Mucosa of gallbladder (tissue), 1 donor: ENCODE results near the gene CACNA1B. TPM values are rescaled to one million over a fixed set of nuclear protein-coding genes. Genes with fewer than 3 reads are reported as not detected.
"Not testable (repeated sequence)": the region's sequence is repeated elsewhere in the genome, so short reads cannot be mapped to it uniquely, and the experiment has no call there.

Experiments used
- DNase-seq: peaks from one replicate; pipeline ENCODE4 v3.0.0-alpha.2; 2020; ENCODE audit warnings: low spot score
- total RNA-seq: library from RNA; stranded (reverse); gene quantifications from one replicate; pipeline ENCODE4 v1.2.1, GENCODE V29; 2021
- donor health status: DM: no; HTN: no; CAD: no.

The CACNA1B gene
- total RNA-seq, 1 donor from 2014 or later, result 0.43 TPM

DNA sequence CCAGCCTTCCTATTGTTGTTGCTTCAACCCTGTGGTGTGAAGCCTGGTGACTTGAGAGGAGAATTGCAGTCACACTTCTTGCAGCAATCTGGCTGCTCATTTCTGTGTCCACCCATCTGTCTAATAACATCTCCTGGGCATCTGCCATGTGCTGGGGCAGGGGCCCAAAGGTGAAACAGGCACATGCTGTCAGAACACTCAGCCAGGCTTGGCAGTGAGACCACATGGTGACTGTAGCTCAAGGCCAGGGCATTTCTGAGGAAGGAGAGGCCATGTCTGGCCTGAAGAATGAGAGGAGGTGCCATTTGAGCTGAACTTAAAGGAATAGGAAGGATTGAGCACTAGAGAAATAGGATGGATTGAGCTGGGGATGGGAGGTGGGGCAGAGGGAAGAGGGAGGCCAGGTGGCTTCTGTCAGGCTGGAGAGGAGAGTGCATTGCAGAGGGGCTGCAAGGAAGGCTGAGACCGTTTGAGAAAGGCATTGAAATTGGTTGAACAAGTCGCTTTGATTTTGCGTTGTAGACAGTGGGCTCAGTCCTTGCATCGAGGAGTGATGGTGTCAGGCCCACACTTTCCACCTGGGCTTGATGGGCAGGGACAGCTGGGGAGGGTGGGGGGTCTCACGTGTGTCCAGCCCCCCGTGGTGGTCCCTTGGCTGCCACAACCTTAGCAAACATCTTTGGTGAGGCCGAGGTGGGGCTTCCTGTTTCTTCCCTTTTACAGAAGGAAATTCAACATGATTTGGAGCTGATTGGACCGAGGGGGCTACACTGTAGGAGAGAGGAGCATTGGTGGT lies 222.4 kb downstream of the CACNA1B start:
- no peak for DNase-seq

DNA sequence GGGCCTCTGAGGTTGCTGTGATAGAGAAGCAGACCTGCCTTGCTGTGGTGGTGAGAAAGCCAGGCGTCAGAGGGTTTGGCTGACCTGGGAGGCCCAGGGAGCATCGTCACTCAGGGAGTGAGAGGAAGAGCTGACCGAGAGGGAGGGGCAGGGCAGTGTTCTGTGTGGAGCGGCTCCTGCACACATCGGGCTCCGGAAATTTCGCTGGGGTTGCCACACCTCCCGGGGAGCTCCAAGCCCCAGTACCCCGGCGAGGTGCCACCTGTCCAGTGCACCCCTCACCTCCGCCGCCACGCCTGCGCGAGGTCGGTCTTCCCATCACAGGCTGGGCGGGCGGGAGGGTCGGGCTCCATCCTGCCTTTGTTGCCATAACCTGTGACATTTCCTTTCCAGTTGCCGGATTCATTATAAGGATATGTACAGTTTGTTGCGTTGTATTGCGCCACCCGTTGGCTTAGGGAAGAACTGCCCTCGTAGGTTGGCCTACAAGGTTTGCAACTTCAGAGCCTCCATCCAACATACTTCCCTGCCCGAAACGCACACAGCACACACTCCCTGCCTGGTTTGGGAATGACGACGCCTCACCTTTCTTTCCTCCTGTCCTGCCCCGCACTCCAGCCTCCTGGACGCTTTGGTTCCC lies 223.2 kb downstream of the CACNA1B start:
- DNase-seq, result no peak

DNA sequence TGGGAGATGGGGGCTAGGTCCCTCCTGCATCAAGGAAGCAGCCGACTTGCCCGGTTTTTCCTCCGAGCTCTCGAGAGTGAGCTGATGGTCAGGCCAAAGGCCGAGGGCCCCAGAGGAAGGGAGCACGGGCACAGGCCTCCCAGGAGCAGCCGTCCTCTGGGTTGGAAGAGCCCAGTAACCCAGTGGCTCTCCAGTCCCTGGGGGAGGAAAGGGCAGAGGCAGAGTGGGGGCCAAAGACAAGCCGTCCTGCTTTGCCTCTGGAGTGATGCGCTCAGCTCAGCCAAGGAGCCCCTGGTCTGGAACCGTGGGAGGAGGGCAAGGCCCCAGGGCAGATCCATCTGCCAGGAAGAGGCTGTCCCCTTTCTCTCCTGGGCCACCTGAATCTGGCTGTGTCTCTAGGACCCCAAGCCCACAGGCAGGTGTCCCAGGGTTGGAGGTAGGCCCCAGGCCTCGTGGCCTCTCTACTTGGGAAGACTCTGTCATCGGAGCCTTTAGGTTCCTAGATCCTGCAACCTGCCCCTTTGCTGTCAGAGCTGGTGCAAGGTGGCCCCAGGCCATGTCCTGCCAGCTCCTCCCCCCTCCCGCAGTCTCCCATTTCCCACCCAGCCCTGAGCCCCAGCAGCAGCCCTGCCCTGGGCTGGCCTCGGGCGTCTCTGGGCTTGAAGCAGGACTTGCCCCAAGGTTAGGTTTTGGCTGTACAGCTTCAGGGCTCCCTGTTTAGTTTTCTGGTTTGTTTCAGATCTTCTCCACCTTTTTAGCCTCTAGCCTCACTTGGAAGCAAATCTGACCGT lies 224.1 kb downstream of the CACNA1B start:
- DNase-seq, result no peak

DNA sequence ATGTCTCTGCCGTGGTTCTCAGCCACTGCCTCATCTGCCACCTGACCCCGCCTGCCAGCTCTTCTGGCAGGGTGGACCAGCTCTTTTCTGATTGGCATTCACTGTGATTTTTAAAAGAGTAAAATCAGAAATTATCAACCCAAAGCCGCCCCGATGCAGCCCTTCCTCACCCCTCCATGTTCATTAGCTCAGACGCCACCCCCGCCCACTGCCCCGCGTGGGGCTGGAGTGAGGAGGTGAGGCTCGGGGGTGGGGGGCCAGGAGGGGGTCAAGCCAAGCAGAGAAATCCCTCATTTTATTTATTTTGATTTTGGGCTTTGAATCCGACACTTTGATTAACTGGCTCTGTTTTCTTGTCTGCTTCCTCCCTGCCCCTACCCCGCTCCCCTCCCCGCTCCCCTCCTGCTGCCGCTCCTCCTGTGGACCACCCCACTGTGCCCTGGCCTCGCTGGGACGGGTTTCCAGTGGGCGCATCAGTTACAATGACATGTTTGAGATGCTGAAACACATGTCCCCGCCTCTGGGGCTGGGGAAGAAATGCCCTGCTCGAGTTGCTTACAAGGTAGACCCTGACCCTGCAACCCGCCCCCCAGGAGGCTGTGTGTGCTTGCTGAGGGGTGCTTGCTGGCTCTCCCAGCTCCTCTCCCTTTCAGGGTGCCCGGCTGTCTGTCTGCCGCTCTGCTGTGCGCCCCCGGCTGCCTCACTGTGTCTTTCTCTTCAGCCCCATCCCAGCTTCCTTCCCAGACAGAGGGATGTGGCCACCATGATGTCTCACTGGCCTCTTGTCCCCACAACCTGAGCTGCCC lies 224.9 kb downstream of the CACNA1B start:
- no peak for DNase-seq

DNA sequence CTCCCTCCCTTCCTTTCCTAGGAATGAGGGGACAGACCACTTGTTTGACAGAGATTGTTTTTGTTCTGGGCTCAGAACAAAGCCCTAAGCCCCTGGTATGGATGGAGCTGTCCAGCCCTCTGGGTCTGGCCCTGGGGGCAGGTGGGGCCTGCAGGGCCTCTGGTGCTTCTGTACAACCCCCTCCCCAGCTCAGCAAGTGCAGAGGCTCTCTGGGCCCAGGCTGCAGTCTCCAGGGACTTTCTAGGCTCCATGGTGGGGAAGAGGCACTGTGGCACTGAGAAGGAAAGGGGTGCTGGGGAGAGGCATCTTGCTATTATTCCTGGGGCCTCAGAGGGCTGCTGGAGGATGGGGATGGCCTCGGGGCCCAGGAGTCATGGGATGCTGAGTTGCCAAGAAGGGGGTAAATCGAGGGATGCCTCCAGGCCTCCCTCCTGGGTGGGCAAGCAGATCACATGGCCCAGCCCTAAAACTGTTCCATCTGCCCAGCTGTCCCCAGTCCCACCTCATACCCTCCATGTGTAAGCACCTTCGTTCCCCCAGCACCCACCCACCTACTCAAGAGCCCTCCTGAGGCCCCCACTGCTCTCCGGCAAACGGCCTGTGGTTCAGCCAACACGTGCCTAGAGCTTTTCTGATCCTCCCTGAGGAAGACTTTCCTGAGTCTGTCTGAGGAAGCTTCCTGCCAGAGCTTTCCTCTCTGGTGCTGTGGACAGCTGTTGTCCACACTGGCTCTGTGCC lies 225.7 kb downstream of the CACNA1B start:
- no peak for DNase-seq

DNA sequence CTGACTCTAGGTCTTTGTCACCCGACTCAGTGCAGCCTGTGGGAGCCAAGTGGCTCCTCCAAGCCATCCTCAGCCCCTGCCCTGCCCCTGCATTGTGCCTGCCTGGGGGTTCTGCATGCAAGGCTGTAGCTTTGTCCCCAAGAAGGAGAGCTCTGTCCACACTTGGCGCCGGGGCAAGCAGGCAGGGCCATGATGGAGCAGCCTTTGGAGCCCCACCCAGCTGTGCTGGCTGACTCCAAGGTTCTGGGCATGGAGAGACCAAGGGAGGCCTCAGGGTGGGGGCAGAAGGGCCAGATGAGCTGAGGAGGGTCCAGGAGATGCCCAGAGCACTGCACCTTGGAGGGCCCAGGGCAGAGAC lies 226.2 kb downstream of the CACNA1B start:
- no peak for DNase-seq

DNA sequence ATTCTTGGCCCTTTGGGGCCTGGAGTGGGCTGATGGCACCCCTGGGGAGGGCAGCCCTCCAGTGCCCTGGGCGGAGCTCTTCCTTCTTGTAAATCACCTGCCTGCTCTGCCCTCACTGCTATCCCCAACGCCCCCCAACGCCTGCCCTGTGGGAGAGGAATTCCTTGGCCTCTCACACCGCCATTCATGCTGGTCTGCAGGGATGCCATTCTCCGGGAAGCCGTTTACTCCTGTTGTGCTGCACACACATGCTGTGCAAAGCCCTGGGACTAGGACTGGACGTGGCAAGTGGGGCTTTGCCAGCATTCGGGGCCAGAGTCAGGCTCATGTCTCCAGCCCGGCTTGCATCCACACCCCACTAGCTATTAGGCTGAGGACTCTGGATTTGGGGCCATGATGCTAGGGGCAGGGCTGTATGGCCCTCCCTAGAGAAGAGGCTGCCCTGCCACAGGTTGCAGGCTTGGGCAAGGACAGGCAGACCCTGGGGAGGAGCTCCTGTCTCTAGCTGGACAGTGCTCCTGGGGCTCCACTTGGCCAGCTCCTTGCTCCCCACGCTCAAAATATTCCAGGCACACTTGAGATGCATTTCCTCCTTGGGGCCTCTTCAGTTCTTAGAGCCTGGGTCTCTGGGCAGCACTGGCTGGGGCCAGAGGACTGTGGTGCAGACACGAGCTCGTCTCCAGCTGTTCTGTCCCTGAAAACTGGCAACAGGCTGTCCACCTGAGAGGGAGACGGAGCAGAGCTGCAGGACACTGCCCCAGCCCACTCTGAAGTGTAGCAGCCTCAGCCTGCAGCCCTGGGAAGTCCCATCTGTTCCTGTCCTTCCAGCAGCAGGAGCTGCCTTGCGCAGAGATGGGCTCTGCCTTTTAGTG lies 226.9 kb downstream of the CACNA1B start:
- DNase-seq, result peak; percentile 6

DNA sequence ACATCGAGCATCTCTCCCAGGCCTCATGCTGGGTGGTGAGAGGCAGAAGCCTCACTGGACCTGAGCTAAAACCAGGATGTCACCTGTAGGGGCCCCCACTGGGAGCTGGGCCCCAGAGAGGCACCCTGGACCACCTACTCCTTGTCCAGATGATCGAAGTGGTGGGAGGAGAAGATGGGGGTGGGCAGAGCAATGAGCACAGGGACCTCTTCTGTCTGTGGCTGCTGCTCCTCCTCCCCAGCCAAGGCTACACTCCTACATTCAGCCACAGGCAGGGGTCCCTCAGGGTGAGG lies 227.5 kb downstream of the CACNA1B start:
- peak; percentile 7 for DNase-seq

DNA sequence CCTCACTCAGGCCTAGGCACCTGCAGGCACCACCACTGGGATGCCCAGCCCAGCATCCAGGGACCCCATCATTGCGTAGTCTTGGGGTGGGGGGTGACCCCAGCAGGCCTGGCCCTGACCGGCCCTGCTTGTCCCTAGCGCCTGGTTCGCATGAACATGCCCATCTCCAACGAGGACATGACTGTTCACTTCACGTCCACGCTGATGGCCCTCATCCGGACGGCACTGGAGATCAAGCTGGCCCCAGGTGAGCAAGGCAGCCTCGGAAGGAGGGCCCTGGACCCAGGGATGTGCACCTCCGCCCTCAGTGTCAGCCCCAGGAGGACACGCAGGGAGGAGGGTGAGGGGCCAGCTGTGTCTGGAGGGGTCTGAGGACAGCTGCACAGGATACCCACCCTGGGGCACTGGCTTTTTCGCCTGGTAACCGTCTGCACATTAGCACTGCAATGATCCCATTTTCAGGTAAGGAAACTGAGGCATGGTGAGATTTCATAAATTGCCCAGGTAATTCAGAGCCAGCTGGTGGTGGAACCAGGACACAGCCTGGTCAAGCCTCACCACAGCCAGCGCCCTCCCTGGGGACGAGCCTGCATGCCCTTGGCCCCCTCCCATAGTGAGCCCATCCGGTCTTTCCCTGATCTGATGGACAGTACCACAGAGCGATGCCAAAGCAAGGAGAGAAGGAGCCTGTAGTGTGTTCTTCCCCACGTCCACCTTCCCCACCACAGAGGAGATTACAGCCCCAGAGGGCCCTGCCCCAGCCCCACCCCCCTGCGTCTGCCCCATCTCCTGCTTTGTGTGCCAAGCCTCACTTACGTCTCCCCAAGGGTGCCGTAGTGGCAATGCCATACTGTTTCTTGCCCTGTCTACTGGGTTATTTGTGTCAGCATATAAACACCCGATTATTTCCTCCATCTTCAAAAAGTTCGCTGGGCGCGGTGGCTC lies 228.3 kb downstream of the CACNA1B start:
- DNase-seq, result no peak

DNA sequence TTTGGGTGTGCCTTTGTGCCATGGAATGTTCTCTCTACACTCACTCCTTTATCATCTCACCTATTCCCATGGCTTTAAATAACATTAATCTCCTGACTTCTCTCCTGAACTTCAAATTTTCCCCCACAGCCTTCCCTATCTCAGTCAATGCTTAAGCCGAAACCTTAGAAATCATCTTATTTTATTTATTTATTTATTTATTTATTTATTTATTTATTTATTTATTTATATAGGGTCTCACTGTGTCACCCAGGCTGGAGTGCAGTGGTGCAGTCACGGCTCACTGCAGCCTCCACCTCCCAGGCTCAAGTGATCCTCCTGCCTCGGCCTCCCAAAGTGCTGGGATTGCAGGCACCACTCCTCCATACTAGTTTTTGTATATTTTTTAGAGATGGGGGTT lies 229.5 kb downstream of the CACNA1B start:
- DNase-seq, result not testable (repeated sequence)

DNA sequence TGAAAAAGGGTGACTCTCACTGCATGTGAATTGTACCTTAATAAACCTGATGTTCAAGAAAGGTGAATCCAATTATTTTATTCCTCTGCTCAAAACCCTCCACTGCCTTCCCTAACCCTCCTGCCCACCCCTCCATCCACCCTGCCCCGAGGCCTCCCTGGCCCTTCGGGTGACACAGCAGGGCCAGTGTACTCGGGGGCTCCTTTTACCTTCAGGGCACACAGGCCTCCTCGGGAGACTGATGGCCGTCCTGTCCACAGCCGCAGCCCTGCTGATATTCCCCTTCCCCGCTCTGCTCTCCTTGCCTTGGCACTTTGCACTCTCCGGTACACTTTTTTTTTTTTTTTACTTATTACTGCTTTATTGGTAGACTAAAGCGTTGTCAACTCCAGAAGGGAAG lies 234.0 kb downstream of the CACNA1B start:
- no peak for DNase-seq

DNA sequence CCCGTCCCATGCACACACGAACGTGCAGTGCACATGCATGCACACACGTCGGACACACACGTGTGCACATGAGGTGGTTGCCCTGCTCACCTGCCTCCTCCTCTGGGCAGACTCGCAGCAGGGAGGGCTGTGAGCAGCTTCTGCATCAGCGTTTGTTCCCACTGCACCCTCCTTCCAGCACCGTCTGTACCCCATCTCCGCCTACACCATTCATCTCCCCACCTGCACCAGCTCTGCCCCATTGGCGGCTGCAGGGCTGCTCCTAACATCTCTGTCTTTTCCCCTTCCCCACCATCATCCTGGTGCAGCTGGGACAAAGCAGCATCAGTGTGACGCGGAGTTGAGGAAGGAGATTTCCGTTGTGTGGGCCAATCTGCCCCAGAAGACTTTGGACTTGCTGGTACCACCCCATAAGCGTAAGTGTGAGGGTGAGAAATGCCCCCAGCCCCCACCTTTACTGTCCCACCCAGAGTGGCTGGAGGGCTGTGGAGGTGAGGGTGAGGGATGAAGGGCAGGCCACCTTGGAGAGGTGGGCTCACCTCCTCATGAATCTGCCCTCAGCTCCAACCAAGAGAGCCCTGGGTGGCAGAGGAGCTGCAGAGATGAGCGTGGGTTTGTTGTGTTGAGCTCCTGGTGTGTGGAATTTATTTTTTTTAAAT lies 234.6 kb downstream of the CACNA1B start:
- DNase-seq, result no peak

DNA sequence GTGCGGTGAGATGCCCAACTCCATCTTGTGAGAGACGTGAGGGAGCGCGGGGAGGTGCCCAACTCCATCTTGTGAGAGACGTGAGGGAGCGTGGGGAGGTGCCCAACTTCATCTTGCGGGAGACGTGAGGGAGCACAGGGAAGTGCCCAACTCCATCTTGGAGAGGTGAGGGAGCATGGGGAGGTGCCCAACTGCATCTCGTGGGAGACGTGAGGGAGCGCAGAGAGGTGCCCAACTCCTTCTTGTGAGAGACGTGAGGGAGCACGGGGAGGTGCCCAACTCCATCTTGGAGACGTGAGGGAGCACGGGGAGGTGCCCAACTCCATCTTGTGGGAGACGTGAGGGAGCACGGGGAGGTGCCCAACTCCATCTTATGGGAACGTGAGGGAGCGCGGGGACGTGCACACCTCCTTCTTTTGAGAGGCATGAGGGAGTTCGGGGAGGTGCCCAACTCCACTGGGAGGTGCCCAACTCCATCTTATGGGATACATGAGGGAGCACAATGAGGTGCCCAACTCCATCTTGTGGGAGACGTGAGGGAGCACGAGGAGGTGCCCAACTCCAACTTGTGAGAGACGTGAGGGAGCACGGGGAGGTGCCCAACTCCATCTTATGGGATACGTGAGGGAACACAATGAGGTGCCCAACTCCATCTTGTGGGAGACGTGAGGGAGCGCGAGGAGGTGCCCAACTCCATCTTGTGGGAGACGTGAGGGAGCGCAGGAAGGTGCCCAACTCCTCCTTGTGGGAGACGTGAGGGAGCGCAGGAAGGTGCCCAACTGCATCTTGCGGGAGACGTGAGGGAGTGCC lies 235.4 kb downstream of the CACNA1B start:
- no peak for DNase-seq

DNA sequence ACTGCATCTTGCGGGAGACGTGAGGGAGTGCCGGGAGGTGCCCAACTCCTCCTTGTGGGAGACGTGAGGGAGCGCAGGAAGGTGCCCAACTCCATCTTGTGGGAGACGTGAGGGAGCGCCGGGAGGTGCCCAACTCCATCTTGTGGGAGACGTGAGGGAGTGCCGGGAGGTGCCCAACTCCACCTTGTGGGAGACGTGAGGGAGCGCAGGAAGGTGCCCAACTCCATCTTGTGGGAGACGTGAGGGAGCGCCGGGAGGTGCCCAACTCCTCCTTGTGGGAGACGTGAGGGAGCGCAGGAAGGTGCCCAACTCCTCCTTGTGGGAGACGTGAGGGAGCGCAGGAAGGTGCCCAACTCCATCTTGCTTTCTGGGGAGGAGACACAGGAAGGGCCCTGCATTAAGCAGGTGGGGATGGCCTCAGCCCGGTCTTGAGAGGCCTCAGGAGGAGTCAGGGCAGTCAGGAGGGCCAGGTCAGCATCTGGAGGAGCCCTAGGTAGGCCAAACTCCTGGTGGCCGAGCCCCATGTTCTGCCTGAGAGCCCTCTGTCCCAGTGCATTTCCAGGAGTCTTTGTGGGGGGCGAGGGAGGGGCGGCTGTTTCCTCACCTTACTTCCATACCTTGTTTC lies 236.2 kb downstream of the CACNA1B start:
- DNase-seq, result not testable (repeated sequence)

DNA sequence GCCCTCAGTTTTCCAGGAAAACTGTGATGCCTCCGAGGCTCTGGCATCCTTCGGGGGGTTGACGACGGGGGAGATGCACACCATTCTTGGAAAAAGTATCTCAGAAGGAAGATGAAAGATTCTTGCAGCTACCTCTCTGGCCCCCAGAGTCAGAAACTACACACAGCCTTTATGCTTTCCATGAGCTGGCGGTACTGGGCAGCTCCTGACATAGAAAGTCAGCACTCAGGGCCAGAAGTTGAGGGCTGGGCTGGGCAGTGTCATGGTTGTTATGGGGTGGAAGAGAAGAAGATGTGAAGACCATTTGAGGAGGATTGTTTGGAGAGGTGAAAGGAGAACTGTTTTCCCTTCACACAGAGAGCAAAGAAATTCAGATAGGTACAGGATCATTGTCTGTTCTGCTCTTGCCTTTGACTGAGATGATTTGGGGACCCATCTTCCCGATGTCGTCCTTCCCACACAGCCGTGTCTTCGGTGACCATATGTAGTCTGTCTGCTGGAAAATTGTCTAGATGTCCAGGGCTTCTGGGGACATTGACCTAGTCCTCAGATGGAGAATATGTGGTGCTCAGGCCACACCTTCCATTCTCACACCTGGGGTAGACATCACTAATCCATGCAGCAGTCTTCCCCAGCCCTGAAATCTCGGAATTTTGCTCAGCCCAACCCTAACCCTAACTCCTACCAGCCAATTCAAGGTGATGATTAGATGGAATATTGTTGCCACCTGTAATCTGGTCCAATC lies 237.1 kb downstream of the CACNA1B start:
- DNase-seq, result no peak

DNA sequence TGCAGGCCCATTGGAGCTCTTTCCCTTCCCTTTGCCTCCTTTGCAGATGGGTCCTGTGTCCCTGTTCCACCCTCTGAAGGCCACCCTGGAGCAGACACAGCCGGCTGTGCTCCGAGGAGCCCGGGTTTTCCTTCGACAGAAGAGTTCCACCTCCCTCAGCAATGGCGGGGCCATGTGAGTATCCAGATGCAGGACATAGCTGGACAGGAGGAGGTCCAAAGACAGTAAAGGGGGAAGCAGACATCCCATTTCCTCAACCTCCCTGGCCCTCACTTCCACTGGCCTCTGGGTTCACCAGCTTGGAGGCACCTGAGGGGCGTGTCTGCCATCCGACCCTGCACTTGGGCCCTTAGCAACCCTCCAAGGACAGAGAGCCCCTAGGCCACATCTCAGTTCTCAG lies 237.9 kb downstream of the CACNA1B start:
- DNase-seq, result no peak

DNA sequence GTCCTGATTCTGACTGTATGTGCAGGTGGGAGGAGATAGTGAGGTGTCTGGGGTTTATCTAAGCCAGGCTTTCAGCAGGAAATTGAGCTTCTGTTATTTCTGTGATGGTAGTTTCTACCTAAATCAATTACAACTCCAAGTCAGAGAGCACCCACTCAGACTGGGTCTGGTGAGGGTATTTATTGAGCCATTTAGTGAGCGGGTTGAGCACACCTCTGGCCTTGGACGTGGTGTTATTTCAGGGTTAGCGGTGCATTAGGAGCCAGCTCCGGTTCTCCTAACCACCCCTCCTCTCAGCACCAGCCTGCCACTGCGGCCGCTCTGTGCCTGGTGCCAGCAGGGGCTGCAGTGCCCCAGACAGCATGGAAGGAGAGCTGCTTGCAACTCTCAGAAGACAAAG lies 238.9 kb downstream of the CACNA1B start:
- no peak for DNase-seq
